NCI-H1048 (cell line): ENCODE results near the gene FTSJ3.
A peak's percentile ranks its signal among the peaks of the same experiment; 100 is the strongest.
"Not testable (repeated sequence)": the region's sequence is repeated elsewhere in the genome, so short reads cannot be mapped to it uniquely, and the experiment has no call there.

ENCODE experiments used
- DNase-seq: peaks from one replicate; lab custom pipeline; 2025; lab: John Stamatoyannopoulos, UW

FTSJ3 gene

DNA sequence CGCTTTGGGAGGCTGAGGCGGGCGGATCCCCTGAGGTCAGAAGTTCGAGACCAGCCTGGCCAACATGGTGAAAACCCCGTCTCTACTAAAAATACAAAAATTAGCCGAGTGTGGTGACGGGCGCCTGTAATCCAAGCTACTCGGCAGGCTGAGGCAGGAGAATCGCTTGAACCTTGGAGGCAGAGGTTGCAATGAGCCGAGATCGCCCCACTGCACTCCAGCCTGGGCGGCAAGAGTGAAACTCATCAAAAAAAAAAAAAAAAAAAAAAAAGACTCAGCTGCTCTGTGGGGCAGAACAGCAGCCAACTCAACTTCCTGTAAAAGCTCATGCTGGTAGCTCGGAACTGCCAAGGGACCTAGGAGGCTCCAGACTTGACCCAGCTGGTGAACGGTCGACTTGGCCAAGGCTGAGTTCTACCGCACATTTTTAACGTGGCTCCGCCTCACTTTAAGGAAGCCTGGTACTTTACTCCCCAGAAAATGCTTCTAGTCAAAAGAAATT, 16.0 kb upstream of the FTSJ3 start:
- DNase-seq: not testable (repeated sequence)

DNA sequence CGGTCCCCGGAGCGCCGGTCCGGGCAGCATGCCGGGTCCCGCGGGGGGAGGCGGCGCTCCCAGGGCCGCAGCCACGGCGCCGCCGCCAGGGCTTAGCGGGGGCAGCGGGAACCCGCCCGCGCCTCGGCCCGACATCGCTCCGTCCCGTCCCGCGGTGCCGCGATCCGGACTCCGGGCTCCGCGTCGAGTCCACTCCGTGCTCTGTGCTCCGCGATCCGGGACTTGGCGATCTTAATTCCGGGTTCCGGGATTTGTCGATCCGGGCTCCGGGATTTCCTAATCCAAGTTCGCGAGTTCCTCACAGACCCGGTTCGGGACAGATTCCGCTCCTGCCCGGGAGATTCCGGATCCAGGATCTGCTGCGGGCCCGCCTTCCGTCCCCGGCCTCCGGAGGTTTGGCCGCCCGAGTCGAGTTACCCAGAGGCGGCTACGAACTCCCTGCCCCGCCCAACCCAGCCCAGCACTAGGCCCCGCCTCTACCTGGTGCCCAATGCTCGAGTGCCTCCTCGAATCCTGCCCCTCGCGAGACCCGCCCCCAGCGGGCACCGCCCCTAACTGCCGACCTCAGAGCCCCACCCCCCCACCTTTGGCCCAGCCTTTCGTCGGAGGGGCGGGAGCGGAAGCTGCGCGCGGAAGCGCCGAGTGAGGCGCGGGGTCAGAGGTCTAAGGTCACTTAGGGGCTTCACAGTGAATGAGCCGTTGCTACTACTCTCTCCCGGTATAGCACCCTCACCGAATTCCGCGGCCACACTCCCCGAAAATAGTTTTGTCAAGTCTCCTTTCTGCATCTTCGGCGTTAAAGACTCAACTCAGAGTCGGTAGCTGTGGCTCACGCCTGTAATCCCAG, 15.3 kb upstream of the FTSJ3 start, which contains the start of gene SMARCD2:
SMARCD2 (minus strand) TSS at position 146 of the 847 bp plus-strand sequence; CDS start at position 135, 11 bp downstream.
- peak; percentile 91 for DNase-seq

DNA sequence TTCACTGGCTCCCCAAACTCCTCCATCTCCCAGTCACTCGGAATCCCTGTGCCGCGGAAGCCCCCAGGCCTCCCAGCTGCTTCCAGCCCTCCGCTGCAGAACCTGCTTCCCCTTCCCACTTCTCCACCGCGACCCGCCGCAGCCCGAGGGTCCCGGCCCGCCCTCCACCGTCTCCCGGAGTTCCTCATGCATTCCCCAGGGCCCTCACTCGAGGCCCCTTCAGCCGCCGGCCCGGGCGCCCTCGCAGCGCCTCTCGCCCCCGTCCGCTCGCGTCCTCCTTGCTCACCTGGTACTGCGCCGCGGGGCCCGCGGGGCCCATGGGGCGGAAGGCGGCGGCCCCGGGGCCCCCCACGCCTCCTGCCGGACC, 14.7 kb upstream of the FTSJ3 start:
- DNase-seq: no peak

DNA sequence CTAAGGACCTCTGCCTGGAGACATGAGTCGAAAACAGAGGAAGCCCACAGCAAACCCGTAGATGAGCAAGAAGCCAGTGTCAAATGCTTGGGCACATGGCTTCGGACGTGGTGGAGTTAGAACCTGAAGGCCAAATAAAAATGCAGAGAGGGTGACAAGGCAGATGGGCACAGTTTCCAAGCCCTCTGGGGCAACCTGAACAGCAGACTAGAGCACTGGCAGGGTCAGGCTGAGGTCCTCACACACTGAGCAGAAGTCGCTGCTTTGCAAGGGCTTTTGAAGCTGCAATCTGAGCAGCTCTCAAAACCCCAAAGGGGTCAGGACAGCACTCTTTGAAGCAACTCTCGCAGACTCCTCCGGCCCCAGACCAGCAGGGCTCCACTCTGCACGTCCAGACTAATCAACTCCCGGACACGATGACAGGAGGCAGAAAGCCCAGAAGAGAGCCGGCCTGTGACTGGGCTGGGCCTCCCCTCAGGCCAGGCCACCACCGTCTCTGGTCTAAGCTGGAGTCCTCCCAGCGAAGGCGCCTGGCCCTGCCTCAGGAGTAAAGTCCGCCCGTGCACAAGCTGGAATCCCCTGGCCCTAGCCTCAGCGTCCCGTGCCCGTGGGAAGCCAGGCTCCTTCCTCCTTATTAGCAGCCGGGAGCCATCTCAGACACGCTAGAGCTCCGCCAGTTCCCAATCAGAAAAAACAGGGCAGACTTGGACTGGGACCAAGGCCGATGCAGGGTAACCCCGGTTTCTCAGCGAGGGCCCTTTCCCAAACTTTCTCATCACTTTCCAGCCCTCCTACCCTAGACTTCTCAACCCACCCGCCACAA, 14.1 kb upstream of the FTSJ3 start:
- no peak for DNase-seq

DNA sequence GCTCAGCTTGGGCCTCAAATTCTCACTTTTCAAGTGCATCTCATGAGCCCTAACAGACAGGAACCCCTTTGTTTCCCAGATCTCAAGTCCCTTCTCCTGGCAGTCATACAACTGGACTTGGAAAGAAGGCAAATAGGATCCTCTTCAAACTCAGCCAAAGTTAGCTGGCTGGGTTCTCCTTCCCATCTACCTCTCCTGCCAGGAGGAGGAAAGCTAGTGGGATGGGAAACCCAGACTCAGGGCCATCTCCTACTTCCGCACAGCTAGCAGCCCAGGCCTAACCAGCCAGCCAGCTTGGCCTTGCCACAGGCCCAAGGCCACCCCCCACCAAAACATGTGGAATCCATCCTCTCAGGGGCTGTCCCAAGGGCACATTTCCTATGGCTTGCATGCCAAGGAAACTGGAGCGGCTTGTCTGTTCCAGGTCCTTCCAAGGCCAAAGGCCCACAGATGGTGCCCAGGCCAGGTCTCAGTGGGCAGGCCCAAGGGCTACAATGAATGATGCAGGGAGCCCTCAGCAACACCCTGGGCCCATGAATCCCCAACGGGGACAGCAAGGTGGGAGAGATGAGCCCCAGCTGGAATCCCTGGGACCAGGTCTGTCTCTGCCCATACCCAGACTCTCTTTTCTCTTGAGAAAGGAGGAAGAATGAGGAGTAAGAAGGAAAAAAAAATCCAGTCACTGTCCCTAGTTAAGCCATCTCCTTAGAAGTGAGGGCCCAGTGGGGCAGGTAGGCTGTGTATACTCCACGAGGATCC, 13.3 kb upstream of the FTSJ3 start:
- no peak for DNase-seq

DNA sequence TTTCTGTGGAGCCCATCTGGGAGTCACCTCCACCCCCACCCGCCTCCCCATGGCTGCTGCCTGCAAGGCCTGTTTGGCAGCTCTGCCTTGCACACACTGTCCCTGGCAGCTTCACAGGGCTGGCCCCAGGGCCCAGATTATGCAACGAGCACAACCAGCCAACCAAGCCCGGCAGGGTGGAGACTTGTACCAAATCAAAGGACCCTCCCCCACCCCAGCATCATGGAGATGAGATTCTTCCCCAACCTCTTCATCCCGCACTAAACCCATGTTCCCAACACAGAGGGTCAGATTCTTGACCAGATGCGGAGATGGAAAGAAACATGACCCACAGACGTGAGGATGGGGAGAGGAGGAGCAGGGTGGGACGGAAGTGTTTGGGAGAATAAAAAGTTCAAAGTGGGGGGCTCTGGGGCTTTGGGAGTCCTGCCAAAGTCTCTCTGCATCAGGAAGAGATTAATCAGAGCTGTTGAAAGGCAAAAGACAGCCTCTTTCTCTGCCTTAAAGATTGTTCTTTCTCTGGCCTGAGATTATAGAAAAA, 11.2 kb upstream of the FTSJ3 start:
- DNase-seq: no peak

DNA sequence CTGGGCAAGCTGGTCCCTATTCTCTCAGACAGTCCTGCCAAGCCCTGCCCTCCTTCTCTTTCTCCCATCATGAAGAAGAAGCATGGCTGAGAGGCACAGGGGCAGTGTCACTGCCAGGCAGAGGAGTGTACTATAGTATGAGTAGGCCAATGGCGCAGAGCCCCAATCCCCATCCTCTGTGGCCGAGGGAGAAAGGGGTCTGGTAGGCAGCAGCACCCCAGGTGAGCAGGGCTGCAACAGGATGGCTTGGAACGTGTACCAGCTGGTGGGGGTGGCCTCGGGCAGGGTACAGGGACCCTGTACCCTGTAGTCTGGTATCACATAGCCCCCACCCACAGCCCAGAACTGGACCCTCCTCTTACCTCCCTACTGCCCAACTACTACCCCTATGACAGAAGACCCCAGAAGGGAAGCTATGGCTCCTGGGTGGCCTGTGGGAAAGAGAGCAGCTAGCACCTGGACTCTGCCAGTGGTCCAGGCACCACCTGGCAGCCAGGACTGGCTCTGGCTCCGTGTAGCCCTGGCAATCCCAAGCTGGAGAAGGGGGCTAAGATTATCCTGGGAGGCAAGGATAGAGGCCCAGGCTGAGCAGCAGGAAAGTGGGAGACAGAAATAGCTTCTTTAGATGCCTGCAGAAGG, 10.6 kb upstream of the FTSJ3 start:
- no peak for DNase-seq

DNA sequence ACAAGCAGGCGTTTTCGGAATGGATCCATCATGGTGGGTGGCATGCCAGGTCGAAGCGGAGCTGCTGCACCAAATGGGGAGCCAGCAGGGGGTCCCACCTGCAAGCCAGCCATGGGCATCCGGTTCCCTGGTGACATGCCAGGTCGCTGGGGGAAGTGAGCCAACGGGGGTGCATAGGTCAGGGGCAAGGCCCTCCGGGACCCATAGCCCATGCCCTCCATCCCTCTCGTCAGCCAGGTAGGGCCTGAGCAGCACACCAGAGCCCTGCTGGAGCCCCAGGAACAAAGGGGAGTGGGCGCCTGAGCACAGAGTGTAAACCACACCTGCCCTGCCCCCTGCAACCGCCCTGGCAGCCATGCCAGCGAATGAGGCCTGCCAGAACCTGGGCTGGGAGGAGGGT, 10.0 kb upstream of the FTSJ3 start:
- DNase-seq: no peak

DNA sequence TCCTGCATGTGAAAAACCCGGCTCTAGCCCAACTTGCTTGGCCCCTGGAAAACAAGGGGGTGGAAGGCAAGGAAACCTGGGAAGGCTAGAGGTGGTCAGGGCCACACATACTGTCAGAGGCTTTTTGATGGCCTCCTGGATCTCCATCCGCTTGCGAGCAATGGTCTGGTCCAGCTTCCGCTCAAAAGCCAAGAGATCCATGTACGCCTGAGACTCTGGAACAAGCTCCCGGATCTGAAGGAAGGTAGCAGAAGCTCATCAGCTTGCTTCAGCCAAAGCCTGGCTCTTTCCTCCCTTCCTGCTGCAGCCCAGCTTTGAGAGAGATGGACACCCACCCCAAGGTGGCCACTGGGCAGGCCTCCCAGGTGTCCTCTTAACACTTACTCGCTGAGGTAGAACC, 9.3 kb upstream of the FTSJ3 start:
- no peak for DNase-seq

DNA sequence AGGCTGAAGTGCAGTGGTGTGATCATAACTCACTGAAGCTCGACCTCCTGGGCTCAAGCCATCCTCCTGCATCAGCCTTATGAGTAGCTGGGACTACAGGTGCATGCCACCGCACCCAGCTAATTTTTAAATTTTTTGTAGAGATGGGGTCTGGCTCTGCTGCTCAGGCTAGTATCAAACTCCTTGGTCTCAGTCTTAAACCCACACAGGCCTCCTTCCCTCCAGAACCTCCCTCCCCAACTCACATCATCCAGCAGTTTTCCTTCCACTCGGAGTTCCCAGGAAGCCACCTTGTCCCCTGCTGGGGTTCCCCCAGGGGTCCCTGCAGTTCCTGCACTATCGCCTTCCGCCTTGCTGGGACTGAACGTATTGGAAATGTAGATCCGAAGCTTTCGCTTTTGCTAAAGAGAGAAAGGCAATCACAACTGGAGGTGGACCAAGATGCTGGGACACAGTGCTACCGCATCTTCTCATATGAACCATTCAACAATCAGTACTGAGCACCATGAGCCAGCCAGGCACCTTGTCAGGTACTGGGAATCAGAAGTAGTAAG, 7.8 kb upstream of the FTSJ3 start:
- DNase-seq: no peak

DNA sequence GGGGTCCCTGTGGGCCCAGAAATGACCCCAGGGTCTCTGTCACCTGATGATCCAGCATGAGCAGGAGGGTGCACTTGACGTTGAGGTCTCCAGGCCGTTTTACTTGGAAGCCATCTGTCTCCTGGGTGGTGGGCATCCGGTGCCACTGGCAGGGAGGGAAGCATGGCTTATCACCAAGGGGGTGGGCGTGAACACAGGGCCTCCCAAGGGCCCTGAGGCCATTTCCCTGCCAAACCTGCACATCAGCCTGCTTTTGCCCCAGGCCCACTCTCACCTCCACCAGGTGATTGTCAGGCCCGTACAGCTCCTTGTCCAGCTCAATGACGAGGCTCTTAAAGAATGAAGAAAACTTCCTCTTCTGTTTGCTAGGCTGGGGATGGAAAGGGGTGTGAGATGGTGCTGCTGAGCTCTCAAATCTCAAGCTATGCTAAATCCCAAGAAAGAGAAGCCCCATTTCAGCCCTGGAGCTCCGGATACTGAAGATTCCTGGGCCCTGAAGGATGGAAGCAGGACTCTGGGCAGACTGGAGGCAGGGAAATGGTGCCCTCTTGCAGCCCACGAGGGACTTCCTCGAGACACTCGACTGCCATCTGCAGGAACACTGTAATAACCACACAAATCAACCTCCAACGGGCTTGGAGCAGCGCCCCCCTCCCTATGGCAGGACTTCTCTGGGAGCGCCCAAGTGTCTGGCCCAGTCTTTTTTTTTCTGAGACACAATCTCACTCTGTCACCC, 7.1 kb upstream of the FTSJ3 start:
- DNase-seq: peak; percentile 41

DNA sequence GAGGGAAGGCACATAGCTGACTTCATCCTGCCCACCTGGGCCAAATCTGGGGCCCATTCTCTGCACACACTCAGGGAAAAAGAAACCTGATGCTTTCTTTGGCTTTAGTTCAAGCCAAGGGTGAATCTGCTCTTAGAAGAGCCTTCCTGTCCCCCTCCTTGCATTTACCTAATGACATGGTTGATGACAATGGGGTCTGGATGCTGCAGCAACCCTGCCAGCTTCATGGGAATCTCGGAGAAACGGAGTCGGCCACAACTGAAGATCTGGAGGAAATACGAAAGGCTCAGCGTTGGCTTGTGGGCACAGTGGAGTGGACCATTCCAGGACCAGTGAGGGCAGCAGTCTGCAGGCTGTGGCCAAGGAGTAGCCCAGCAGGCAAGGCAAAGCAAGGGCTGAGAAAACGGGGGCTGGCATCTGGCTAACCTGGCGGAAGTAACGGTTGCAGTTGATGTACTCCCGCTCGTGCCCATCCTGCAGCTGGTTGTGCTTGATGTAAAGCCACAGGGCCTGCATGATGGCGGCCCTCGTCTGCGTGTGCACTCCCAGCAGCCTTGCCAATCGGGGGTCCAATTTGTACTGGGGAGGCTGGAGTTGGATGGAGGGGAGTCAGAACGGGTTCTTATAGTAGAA, 6.4 kb upstream of the FTSJ3 start:
- DNase-seq: no peak

DNA sequence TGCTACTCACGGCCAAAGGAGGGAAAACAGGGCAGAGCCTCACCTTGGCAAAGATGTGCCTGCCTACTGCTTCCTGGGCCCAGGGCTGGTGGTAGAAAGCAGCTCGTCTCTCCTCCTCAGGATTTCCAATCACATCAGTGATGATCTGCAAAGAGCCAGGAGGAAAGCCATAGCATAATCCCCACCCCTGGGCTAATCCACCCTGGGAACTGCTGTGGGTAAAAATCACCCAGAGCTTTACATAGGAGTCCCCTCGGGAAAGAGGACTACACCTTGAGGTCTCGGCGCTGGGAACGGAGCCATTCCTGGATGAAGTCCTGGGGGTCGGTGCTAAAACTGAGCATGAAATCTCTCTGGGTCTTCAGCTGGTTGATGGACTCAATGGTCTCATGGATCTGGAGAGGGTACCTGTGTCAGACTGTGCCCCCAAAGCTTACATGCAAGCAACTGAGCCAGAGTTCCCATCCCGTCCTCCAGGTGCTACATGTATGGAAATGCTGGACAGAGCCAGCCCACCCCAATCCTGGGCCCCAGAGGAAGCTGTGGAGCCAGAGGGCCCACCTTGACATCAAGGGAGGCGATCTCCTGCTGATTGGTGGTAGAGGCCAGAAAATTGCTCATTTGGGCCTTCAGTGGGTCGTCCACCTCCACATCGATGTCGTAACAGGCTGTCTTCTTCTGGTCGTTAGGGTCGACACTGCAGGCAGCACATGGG, 5.7 kb upstream of the FTSJ3 start:
- no peak for DNase-seq

DNA sequence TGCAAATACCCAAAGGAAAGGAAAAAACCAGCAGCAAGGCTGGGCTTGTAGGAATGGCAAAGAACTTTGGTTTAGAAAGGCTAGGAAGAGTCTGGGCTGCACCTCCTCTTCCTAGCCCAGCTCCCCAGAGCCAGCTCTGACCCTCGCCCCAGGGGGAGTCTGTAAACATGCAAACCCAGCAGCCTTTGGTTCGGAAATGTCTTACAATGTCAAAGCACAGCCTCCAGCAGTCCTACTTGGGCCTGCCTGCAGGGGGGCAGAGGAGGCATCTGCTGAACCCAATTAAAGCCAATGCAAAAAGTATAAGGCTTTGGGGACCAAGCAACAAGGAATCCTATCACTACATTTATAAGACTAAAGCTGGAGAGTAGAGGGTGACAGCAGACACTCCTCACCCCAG, 5.0 kb upstream of the FTSJ3 start:
- no peak for DNase-seq

DNA sequence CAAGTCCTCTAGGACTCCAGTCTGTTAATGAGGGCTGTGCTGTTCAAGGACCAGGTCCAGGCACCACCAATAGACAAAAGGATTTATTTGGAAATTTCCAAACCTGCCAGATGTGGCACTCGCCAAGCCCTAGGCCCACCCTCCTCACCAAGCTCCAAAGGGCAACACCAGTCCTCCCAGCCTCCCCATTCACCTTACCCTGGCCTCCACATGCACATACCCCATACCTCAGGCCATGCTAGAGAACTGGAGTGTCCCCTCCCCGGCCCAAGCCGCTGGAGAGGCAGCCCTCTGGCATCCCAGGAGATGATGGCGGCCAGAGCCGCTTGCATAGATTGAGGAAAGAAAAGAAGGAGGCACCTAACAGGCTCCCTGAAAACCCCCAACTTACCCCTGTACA, 4.6 kb upstream of the FTSJ3 start:
- no peak for DNase-seq

DNA sequence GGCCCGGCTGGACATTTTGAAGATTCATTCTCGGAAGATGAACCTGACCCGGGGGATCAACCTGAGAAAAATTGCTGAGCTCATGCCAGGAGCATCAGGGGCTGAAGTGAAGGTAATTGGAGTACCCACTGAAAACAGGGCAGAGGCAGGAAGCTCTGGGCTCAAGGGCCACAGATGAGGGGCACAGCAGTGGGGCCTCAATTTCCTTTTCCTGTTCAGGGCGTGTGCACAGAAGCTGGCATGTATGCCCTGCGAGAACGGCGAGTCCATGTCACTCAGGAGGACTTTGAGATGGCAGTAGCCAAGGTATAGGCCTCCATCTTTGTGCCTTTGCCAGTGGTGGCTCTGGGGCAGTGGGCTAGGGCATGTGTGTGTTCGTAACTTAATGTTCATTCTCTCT, 4.0 kb upstream of the FTSJ3 start:
- no peak for DNase-seq

DNA sequence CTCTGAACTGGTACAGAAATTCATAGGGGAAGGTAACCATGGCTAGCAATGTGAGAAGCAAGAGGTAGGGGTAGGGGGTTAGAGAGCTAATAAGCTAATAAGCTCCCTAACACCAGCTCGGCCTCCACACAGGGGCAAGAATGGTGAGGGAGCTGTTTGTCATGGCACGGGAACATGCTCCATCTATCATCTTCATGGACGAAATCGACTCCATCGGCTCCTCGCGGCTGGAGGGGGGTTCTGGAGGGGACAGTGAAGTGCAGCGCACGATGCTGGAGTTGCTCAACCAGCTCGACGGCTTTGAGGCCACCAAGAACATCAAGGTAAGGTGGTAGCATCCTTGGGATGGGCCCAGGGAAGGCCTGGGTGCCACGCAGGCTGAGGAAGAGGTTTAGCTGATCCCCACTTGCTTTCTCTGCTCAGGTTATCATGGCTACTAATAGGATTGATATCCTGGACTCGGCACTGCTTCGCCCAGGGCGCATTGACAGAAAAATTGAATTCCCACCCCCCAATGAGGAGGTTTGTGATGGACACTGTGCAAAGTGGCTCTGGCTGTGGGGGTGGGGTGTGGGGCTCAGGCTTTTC, 3.5 kb upstream of the FTSJ3 start:
- no peak for DNase-seq

DNA sequence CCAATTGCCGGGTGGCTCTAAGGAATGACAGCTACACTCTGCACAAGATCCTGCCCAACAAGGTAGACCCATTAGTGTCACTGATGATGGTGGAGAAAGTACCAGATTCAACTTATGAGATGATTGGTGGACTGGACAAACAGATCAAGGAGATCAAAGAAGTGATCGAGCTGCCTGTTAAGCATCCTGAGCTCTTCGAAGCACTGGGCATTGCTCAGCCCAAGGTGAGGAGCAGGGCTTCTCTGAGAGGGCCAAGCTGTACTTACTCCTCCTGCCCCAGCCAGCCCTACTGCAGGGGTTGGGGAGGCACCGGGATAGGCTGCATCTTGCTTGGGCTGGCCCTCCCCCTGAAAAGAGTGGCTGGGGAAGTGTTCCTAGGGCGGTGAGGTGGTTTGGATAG, 2.8 kb upstream of the FTSJ3 start:
- no peak for DNase-seq

DNA sequence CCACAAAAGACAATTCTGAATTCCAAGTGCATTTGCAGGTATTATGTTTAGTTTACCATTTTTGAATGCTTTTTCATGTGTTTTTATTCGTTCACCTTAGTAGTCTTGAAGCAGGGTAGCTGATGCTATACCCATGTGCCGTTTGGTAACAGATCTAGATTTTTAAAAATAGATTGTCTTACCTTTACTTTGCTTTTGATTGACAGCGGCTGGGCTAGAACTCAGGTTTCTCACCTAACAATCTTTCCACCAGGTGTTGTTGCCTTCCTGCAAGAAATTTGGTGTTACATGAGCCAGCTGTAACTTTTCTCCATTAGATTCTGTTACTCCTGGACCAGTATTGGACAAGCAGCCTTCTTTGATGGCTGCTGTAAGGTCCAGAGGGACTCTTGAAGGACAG, 1.5 kb upstream of the FTSJ3 start:
- no peak for DNase-seq
